AG08395 (cell line): ENCODE measurements around the gene SGSH.
"Not testable (repeated sequence)": the region's sequence is repeated elsewhere in the genome, so short reads cannot be mapped to it uniquely, and the experiment has no call there.

ENCODE experiments used
- DNase-seq: peaks from one replicate; pipeline ENCODE4 v3.0.0; 2012; ENCODE audit warnings: mixed read lengths, low spot score

Gene SGSH

DNA sequence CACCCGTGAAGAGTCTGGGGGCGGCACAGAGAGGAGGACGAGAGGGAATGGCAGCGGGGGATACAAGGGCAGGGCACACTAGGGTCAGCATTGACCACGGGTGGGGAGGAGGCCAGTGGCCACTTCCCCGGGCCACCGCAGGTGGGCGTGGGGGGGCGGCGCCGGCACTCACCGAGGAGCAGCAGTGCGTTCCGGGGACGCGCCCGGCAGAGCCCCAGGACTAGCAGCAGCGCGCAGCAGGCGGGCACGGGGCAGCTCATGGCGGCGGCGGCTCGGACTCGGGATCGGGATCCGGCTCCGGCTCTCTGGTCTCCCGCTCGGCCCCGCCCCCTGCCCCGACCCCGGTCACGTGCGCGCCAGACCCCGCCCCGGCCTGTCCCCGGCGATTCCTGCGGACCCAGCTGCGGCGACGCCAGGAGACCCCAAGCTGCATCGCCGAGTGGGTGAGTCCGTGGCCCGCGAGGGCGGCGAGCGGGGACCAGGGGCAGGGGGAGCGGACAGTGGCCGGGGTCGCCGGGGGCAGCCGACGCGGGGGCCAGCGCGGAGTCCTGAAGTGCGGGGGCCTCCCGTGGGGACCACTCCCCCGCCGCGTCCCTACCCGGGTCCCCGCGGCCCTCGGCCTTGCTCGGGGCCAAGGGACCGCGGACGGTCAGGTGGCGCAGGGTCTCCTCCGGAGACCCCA is at the start of gene SGSH, which contains the start of gene SLC26A11:
SGSH (minus strand) TSS at position 280 of the 682 bp plus-strand sequence; CDS start at position 260, 20 bp downstream.
SLC26A11 (plus strand) TSS at position 374 of the 682 bp plus-strand sequence. CDS start 1,134 bp downstream, outside the sequence.
- peak; percentile 96 for DNase-seq

DNA sequence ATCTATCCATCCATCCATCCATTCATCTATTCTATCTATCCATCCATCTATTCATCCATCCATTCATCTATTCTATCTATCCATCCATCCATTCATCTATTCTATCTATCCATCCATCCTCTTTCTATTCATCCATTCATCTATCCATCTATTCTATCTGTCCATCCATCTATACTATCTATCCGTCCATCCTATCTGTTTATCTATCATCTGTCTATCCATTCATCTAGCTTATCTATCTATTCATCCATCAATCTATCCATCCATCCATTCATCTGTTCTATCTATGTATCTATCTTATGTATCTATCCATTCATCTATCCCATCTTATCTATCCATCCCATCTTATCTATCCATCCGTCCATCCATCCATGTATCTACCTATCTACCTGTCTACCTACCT is 49.3 kb upstream of the SGSH start:
- DNase-seq: no peak

DNA sequence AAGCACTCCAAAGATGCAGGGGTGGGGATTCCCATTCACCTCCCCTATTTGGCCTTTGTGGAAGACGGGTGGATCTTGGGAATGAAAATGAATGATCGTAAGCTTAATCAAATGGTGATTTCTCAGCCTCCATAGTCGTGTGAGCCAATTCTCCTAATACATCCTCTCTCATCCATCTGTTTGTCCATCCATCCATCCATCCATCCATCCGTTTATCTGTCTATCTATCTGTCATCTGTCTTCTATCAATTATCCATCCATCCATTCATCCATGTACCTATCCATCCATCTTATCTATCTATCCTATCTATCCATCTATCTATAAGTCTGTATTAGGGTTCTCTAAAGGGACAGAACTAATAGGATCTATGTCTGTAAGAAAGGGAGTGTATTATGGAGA is 48.3 kb upstream of the SGSH start:
- DNase-seq: no peak

DNA sequence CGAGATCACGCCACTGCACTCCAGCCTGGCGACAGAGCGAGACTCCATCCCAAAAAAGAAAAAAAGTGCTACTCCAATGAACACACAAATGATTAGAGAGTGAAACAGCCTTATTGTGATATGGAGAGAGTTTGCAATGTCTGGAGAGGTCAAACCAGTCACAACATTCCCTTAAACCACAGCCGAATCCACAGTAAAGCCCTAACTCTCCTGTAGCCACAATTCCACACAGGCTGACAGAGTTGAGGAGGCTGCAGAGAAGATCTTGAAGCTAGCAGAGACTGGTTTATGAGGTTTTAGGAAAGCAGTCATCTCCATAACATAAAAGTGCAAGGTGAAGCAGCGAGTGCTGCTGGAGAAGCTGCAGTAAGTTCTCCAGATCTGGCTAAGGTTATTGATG is 47.3 kb upstream of the SGSH start:
- no peak for DNase-seq

DNA sequence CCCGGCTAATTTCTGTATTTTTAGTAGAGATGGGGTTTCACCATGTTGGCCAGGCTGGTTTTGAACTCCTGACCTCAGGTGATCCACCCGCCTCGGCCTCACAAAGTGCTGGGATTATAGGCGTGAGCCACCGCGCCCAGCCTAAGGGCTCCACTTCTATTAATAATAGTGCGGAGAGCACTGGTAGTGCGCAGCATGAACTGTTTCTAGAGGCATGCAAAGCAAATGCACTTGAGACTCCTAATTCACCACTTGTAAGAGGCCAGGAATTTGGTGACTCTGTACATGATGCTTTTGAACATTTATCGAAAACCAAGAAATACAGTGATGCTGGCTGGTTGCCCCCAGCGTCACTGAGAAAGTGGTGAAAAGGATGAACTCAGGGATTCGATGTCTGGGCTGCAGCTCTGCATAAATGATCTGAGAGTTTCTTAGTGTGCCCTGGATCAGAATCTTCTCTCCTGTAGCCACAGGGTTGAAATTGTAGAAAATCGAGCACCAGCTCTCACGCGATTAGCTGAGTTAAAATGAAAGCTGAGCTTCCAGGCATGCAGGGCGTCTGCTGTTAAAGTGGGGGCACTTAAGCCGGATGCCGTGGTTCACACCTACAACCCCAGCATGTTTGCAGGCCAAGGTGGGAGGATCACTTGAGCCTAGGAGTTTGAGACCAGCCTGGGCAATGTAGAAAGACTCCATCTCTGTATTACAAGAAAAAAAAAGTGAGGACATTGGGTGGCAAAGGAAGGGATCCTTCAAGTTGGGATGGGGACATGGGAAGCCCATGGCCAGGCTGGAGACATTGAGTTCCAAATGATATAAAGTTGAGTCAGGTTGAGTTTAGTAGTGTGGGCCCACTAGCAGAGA is 45.3 kb upstream of the SGSH start:
- DNase-seq: no peak

DNA sequence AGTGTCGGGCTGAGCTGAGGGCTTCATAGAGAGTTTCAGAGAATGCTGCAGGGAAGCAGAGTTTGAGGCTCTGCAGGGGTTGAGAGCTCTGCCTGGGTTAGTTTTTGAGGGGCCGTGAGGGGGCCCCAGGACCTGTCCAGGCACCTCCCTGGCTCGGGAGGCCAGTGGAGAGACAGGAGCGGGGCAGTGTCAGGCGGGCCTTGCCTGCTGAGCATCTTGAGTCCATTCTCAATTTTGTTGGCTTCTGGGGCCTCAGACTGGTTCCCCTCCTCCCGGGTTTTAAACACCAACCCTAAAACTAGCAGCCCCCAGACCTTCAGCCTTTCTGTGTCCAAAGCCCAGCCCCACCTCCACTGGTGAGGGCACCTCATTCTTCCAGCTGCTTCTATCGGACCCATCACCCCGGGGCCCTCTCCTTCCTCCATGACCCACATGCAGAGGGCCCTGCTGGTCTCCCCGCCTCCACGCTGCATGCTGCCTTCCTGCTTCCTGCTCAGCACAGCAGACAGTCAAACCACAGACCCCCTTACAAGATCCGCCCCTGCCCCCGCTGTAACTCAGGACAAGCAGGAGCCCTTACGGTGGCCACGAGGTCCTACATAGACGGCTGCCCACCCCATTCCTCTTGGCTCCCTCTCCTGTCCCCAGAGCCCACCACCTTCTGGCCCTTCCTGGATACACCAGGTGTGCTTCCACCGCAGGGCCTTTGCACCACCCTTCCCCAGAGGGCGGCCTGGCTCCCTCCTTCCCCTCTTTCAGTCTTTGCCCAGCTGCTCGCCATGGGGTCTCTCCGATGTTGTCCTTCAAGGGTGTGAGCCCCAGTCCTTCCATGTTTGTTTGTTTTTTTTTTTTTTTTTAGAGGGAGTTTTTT is 44.3 kb upstream of the SGSH start:
- DNase-seq: no peak

DNA sequence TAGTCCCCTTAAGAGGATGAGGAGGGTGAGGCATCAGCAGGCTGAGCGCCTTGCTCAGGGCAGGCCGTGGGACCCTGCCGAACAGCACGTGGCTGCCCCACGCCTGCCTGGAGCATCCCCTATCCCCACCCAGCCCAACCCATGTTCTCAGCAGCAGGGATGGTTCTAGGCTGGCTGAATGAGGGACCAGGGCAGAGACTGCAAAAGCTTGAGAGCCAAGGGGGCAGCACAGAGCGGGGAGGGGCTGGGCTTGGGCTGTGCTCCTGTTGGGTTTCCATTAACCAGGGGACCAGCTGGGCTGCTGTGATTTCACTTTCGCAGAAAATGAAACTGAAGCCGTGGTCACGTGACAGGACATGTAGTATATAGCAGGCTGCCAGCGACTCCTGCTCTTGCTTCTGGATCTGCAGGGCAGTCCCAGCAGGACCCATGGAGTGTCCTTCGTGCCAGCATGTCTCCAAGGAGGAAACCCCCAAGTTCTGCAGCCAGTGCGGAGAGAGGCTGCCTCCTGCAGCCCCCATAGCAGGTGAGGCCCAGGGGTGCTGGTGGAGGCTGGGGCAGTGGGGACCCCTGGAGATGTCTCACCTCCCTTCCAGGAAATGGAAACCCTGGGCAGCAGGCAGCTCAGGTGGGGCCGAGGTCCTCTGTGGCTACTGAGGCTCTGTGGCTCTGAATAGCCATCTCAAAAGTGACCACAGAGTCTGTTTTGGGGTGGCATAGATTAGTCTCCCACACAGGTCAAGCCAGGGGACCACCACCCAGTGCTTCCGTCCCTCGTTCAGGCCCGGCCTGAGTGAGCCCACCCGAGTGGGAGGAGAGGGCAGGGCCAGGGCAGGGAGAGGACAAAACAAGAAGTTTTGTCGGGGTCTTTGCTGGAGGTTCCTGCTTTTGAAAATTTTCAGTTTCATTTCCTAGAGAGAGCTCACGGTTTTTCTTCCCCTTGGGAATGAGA is 43.4 kb upstream of the SGSH start:
- DNase-seq: peak; percentile 86

DNA sequence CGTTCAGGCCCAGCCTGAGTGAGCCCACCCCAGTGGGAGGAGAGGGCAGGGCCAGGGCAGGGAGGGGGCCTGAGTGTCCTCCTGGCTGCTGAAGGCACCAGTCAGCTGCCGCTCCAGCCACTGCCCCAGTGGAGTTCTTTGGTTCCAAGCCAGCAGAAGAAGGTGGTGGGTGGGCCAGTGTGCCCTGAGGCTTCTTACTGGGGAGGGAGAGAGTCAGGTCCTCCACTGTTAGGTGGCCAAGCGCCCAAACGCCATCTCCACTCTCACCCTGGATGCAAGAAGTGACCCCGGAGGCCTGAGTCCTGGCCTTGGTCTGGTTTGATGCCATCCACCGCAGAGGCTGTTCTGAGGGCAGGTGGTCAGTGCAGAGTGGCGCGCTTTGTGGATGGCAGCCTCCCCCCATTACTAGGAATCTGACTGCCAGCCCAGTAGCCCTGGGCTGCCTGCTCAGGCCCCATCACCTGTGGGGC is 42.7 kb upstream of the SGSH start:
- no peak for DNase-seq

DNA sequence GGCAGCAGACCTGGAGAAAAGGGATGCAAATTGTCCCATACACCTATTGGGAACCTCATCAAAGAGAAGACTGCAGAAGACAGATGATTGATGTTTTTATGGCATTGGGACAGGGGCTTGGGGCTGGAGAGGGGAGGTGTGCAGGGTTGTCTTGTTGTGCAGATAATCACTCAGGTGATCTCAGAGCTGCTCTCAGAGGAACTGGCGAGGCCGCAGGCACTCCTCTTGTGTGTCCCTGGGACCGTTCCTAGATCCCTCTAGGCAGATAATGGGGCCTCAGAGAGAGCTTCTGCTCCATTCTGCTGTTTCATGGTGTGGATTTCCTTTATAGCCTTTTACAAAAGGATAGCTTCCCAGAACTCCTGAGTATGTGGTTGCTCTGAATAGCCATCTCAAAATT is 42.2 kb upstream of the SGSH start:
- no peak for DNase-seq

DNA sequence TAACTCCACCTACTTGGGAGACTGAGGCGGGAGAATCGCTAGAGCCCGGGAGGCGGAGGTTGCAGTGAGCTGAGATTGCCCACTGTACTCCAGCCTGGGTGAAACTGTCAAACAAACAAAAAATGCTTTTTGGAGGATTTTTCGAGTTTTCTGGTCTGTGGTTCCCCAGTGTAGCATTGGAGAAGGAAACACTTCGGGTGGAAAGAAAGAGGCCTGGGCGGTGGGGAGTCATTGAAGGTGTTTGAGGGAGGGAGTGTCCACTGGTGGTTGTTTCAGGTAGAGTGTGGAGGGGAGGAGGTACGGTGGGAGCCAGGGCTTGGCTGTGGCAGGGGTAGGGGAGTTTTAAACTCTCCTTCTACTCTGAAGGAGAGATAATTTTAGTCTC is 41.8 kb upstream of the SGSH start:
- no peak for DNase-seq

DNA sequence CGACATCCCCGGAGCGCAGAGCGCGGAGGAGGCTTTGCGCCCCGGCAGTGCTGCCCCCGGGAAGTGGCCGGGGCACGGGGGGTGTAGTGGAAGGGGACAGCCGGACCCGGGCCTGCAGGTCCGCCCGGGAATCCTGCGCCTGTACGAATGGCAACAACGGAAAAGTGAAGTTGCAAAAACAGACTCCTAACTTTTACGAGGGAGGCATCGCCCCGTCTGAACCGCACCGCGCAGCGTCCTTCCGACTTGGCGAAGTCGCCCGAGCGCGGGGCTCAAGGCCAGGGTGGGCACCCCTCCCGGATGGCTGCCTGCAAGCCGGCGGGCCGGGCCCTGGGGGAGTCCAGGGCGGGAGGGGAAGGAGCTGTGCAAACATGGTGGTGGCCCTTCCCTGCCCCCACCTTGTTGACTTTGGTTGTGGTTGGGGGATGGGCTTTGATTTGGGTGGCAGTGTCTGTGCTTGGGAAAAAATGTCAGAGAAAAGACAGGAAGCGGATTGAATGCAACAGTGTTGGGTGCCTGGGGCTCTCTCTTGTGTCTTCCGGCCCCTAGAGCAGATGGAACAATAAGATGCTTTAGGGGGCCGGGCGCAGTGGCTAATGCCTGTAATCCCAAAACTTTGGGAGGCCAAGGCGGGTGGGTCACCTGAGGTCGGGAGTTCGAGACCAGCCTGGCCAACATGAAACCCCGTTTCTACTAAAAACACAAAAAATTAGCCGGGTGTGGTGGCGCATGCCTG is 41.2 kb upstream of the SGSH start:
- DNase-seq: peak; percentile 34

DNA sequence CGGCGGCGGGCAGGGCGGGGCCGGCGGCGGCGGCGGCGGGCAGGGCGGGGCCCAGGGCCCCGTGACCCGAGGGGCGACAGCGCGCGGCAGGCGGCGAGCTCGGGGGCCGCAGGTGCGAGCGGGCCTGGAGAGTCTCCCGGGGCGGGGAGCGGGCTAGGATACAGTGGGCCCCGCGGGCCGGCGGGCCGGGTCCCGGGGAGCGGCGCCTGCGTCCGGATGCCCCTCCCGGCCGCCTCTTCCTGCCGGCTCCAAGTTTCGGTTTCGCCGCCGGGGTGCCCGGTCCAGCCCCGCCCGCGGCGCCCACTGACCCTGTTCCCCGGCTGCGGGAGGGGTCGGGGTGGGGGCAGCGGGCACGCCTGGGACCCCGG is 40.6 kb upstream of the SGSH start, which contains the start of gene RNF213:
RNF213 (plus strand) TSS at position 62 of the 368 bp plus-strand sequence. CDS start 2,830 bp downstream, outside the sequence.
- peak; percentile 66 for DNase-seq

DNA sequence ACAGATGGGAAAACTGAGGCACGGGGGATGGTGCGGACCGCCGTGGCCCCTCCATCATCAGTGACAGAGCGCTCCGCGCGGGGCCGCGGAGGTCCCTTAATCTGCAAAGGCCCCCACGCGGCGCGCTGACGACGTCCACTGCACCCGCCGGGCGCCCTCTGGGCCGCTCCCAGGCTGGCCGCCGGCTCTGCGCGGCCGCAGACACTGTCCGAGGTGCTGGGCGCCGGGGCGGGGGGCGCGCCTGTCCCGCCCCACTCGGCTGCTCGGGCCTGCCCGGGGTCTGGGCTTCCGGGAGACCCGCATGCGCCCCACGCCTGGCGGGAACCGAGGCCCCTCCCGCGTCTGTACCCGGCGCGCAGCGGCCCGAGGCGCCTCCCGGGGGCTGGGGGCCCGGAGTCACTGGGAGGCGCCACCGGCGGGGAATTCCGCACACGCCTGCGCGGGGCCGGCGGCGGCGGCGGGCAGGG is 40.0 kb upstream of the SGSH start:
- DNase-seq: peak; percentile 94

DNA sequence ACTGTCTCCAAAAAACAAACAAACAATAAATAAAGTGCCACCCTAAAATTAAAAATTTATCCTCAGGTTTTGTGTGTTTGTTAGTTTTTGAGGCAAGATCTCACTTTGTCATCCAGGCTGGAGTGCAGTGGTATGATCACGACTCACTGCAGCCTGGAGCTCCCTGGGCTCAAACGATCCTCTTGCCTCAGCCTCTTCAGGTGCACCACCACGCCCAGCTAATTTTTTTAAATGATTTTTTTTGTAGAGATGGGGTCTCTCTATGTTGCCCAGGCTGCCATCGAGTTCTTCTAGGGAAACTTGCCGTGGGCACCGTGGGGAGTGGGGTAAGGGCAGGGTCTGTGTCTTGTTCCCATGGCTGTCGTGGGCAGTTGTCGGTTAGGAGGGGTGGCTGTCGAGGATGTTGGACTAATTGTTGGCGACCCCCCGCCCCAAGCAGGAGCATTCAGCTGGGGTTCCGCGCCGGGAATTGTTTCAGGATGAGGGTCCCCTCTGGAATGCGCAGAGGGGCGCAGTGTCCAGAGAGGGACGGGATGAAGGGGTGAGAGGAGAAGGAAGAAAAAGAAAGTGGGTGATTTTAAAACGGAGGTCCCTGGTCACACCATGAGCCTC is 39.4 kb upstream of the SGSH start:
- no peak for DNase-seq

DNA sequence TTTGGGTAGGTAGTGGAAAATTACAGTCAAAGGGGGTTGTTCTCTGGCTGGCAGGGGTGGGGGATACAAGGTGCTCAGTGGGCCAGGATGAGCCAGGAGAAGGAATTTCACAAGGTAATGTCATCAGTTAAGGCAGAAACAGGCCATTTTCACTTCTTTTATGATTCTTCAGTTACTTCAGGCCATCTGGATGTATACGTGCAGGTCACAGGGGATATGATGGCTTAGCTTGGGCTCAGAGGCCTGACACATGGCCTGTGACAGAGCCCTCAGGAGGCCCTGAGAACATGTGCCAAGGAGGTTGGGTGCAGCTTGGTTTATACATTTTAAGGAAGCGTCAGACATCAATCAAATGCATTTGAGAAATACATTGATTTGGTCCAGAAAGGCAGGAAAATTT is 38.2 kb upstream of the SGSH start:
- DNase-seq: not testable (repeated sequence)

DNA sequence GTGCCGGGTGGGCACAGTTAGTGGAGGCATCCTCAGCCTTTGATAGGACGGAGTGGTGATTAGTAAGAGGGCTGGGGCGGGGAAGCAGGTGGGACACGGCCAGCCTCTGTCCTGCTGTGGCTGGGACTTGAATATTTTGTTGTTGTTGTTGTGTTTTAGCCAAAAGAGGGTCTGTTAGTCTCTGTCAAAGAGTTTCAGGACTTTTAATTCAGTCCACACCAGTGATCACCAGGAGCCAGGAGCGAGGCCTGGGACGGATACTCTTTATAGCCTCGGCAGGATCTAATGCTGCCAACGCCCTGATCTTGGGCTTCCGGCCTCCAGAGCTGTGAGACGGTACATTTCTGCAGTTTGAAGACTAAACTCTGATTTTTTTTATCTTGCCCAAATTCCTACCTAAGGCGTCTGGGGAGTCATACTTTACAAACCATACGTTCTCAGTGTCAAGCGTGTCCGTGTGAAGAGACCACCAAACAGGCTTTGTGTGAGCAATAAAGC is 37.6 kb upstream of the SGSH start:
- DNase-seq: no peak

DNA sequence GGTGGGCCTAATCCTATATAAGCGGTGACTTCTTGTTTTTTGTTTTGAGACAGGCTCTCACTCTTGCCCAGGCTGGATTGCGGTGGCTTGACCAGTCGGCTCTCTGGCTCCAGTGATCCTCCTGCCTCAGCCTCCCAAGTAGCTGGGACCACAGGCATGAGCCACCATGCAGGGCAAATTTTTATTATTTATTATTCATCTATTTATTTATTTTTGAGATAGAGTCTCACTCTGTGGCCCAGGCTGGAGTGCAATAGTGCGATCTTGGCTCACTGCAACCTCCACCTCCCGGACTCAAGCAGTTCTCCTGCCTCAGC is 35.9 kb upstream of the SGSH start:
- DNase-seq: no peak

DNA sequence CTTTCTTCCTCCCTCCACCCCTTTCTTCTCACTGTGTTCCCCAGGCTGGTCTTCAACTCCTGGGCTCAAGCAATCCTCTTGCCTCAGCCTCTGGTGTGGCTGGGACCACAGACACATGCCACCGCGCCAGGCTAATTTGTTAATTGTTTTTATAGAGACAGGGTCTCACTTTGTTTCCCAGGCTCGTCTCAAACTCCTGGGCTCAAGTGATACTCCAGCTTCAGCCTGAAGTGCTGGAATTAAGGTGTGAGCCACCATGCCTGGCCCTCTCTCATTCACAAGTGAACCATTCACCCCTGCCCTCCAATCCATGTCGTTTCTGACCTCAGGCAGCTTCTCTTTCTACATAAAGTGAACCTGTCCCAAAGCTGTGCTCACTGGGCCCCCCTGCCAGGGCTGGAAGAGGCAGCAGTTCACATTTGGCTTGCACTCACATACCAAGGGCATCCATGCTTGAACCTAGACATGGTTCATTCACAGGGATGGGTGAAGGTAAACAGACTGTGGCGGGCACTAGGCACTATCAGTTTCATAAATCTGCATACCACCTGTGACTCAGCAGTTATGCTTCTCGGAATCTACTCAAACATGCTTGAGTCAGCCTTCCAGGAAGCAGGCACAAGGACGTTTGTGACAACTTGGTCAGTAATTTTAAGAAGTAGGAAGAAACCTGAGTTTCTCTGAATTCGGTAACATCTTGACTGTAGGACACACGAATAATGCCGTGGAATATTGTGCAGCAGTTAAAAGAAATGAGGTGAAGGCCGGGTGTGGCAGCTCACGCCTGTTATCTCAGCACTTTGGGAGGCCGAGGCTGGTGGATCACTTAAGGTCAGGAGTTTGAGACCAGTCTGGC is 34.5 kb upstream of the SGSH start:
- peak; percentile 89 for DNase-seq
